ENCODE results near the gene CCR6.
"Not testable (repeated sequence)": the region's sequence is repeated elsewhere in the genome, so short reads cannot be mapped to it uniquely, and the experiment has no call there.

GRCh38 chr6:167185101-167185500, 62.2 kb downstream of the CCR6 start:
- not testable (repeated sequence) for TF ChIP-seq POLR2A, TAF1, POLR2AphosphoS5 (IDR thresholded peaks at IDR 0.05; ENCODE audit: low read depth, low read length)
